SIG-M5 treated with dmso at 0.1 percent for 504 hours (cell line): ENCODE results near the gene TNFRSF17.
"Not testable (repeated sequence)": the region's sequence is repeated elsewhere in the genome, so short reads cannot be mapped to it uniquely, and the experiment has no call there.

Experiments
- DNase-seq: peaks from one replicate; lab custom pipeline; 2025; ENCODE audit not compliant: unreplicated experiment; lab: John Stamatoyannopoulos, UW

Gene TNFRSF17

GRCh38 chr16:11968577-11968976 is 3.6 kb downstream of the TNFRSF17 start:
- no peak for DNase-seq

DNA sequence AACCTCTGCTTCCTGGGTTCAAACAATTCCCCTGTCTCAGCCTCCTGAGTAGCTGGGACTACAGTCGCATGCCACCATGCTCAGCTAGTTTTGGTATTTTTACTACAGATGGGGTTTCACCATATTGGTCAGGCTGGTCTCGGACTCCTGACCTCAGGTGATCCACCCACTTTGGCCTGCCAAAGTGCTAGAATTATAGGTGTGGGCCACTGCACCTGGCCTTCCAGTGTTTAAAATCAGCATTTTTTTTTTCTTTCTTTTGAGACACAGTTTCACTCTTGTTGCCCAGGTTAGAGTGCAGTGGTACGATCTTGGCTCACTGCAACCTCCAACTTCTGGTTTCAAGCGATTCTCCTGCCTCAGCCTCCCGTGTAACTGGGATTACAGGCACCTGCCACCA is 5.3 kb downstream of the TNFRSF17 start:
- not testable (repeated sequence) for DNase-seq

DNA sequence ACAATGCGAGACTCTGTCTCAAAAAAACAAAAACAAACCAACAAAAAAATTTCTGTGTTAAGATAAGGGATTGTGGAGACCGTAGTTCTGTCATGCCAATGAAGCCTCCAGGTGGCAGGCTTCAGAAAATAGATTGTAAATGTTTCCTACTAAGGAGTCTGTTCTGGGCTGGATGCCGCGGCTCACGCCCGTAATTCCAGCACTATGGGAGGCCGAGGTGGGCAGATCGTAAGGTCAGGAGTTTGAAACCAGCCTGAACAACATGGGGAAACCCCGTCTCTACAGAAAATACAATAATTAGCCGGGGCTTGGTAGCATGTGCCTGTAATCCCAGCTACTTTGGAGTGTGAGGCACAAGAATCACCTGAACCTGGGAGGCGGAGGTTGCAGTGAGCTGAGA is 7.1 kb downstream of the TNFRSF17 start:
- DNase-seq, result peak; percentile 11

DNA sequence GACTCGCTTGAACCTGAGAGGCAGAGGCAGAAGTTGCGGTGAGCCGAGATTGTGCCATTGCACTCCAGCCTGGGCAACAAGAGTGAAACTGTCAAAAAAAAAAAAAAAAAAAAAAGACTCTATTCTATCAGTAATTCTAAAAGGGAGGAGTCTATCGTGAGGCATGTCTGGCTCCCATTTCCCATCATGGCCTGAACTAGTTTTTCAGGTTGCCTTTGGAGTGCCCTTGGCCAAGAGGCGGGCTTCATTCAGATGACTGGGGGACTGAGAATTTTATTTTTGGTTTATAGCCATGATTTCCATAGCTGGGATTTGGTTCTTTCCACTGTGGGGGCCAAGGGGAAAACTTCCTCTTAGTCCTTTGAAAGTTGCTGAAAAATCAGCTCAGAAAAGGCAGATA is 8.1 kb downstream of the TNFRSF17 start:
- DNase-seq, result no peak

GRCh38 chr16:11976850-11977375 is 11.9 kb downstream of the TNFRSF17 start:
- DNase-seq, result no peak

DNA sequence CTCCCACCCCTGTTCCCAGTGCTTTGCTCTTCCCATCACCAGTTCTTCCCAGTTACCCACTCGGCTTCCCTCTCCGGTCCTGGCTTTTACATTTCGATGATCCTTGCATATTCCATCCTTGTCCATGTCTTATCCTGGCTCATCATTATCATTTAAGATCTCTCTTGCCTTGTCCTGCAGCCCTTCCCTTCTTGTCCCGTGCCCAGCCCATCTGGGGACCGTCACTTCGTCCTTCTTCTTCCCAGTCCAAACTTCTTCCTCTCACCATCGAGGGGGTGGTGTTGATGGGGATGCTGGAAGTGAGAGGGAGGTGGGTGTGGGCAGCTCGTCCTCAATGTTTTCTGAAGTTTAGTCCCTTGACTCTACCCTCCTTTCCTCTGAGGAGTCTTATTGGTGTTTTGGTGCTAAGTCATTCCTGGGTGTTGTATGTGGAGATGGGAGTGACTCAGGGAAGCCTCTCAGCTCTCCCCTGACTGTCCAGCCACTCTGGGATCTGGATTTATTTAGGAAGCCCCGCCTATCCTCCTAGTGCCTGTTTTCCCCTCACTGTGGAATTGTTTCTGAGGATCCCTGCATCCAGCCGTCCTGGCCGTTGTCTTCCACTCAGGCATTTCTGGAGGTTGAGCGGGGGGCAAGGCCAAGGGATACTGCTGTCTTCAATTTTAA is 12.5 kb downstream of the TNFRSF17 start:
- DNase-seq, result peak; percentile 14

DNA sequence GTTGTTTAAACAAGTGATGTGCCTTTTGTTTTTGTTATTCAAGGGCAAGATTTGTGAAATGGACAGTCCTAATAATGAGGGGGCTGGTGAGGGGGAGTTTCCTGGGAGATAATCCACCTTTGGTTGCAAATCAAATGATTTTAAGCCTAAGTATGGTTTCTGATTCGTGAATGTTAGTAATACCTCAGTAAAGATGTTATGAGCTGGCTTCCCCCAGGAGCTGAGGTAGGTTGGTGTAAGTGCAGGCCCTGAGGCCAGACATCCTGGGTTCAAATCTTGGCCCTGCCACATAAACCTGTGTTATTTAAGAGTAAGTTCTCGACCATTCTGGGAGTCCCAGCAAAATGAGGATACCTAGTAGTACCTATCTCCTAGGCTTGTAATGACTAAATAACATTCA is 13.1 kb downstream of the TNFRSF17 start:
- no peak for DNase-seq

DNA sequence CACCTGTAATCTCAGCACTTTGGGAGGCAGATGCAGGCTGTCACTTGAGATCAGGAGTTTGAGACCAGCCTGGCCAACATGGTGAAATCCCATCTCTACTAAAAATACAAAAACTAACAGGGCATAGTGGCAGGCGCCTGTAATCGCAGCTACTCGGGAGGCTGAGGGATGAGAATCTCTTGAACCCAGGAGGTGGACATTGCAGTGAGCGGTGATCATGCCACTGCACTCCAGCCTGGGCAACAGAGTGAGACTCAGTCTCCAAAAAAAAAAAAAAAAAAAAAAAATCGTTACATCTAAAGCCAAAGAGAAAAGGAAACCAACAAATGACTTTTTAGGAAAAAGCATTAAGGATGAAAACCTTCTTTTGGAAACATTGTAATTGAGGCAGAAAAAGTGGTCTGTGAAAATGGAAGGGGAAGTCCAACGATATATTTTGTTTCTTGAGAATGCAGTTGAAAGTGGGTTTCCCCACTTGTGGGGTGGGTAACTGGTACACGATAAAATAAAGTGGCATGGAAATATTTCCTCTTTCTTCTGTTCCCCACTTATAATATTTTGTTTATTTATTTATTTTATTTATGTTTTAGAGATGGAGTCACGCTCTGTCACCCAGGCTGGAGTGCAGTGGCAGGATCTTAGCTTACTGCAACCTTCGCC is 14.1 kb downstream of the TNFRSF17 start:
- DNase-seq, result no peak

- DNase-seq, result no peak
Observed at GRCh38 chr16:11980136-11980844, 15.3 kb downstream of the TNFRSF17 start.

- DNase-seq, result no peak
Observed at GRCh38 chr16:11985250-11985649, 20.2 kb downstream of the TNFRSF17 start.

DNA sequence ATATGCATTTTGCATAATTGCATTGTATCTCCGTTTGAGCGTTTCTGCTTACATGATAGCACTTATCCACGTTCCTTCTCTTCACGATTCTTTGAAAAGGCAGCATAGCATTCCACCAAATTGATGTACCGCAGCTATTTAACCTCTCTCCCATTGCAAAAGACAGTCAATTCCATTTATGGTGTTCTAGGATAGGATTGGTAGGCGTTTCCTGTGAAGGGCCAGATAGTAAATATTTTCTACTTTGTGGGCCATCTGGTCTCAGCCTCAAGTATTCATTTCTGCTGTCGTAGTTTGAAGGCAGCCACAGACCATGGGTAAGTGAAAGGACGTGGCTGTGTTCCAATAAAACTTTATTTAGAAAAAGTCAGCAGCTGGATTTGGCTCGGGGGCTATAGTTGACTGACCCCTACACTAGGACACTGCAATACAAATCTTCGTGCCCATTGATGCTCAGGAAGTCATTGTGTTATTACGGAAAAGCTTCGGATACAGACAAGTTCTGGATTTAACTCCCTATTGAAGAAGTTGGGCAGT is 21.6 kb downstream of the TNFRSF17 start:
- no peak for DNase-seq

GRCh38 chr16:11988258-11988978 is 23.4 kb downstream of the TNFRSF17 start:
- DNase-seq, result no peak

DNA sequence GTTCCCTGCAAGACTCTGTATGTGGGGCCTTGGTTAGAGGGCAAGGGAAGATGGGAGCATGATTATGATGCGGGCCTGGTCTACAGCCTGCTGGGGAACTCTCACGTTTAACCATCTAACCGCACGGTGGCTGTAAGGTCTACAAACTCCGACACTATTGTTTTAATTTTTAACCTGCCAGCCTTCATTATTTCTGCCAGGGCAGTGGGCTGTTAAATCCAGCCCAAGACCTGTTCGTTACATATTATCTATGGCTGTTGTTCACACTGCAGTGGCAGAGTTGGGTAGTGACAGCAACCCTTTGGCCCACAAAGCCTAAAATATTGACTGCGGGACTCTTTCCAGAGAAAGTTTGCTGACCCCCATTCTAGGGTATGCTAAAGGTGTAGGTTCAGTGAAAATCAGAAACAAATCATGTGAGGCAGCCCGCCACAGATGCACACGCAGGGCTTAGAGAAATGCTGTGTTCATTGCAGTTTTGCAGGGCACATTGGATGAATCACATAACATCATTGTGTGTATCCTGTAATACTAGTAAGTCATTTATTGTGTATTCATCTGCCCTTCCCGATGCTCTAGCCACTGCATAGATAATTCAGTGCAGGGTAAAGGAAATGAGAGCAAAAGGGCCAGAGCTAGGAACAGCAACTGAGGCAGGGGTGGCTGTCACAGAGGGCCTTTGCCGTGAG is 25.8 kb downstream of the TNFRSF17 start:
- DNase-seq, result no peak

DNA sequence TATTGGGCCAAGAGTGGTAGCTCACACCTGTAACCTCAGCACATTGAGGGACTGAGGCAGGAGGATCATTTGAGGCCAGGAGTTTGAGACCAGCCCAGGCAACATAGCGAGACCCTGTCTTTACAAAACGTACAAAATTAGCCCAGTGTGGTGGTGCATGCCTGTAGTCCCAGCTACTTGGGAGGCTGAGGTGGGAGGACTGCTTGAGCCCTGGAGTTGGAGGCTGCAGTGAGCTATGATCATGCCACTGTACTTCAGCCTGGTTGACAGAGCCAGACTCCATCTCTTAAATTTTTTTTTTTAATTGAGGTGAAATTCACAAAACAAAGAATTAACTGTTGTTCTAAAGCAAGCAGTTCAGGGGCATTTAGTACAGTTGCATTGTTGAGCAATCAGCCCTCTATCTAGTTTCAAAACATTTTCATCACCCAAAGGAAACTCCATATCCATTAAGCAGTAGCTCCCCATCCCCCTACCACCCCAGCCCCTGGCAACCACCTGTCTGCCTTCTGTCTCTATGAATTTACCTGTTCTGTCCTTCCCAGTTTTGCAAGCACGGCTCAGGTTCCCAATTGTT is 27.1 kb downstream of the TNFRSF17 start:
- peak; percentile 17 for DNase-seq

DNA sequence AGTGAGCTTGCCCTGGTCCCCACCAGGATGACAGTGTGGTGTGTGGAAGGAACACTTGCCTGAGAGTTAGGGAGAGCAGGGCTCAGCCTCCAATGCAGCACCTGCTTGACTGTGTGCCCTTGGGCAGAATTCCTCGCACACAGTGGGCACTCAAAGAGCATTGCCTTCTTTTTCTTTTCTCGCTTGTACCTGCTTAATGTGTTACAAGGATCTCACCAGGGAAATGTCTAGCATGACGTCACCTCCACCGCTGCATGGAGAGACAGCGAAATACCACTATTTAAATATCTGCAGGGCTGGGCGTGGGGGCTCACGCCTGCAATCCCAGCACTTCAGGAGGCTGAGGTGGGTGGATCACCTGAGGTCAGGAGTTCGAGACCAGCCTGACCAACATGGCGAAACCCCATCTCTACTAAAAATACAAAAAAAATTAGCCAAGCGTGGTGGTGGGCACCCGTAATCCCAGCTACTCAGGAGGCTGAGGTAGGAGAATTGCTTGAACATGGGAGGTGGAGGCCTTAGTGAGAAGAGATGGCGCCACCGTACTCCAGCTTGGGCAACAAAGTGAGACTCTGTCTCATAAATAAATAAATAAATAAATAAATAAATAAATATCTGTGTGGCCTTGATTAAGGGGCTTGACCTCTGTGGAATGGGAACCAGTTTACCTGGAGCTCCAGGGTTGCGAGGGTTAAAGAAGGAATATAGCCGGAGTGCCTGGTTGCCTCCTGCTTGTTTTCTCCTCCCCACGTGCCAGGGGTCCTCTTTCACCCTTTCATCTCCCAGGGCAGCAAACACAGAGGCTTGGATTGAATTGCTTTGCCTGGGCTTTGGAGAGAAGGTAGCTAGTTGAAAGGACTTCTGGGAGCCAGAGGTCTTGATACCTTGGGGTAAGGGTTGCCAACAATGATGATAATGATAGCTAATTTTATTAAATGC is 27.8 kb downstream of the TNFRSF17 start:
- no peak for DNase-seq

DNA sequence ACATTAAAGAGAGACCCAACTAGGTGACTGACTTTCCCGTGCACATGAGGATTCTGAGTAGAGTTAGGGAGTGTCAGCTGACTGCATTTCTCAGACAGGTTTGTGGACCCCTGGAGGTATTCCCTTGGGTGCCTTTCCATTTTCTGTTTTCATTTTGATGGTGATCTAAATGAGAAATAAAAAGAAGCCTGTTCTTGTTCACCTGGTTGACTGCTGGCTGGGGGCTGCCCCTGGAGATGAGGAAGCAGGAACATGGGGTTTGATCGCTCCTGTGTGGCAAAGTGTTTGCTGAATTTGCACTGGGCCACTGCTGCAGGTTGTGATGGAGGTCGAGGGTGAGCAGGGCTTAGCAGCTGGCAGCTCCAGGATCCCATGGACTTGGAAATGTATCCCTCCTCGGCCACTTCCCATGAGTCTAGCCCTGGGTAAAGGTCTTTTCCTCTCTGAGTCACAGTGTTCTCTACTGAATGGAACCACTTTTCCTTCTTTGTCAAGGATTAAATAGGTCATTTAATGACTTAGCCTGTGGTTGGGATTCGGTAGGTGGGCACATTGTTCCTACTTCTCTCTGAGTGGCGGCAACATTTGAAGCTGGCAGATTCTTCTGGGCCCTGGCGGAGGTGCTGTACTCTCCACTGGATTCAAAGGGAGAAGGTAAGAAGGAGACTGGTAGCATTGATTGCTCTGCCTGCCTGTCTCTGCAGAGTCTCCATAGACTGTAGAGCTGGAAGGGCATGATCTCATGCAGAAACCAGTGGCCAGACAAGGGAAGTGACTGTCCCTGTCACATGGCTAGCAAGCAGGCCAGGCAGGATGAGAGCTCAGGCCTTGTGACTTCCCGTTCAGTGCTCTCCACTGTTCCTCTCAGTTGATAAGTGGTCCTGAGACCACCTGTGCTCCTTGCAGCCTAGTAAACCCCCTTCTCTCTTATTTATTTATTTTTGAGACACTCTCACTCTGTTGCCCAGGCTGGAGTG is 29.4 kb downstream of the TNFRSF17 start:
- no peak for DNase-seq

DNA sequence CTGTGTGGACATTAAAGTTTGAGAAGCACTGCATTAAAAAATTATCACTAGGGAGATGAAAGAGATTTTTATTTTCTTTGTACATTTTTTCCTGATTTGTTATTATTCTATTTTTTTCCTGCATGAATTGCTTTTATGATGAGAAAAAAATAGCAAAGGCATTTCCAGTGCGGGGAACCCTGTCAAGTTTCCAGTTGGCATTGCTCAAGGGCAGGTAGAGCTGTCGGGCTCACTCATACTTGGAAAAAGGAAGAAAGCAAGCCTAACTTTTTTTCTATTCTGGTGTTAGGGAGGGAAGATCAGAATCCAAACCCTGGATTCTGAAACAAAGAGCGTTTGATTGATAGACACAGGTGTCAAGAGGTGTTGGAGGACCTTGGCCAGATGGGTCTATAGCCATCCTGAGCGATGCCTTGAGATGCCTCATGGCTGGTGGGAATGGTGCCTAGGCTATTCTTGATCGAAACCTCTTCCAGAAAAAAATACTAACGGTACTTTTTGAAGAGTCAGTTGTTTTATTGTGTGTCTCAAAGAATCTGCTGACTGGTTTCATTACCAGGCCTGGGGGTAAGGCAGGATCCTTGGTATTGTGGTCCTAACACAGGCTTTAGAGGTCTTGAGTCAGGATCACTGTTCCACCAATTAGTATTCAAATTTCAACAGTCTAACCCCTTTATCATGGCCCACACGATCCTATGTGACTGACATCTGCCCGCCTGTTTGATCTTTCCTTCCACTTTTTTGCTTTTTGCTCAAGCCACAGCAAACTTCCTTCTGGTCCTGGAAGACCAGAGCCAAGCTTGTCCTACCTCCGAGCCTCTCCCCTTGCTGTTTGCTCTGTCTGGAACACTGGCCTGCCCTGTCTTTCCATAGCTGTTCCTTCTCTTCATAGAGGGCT is 31.7 kb downstream of the TNFRSF17 start:
- no peak for DNase-seq
